GM19467 (cell line): ENCODE data around the gene ZNRF3.
"Not testable (repeated sequence)": the region's sequence is repeated elsewhere in the genome, so short reads cannot be mapped to it uniquely, and the experiment has no call there.

ENCODE experiments used
- ATAC-seq: cut with Tn5 transposase; IDR thresholded peaks from one replicate; pipeline ENCODE4 v1.9.1; 2021; ENCODE audit warnings: mild to moderate bottlenecking, moderate library complexity; ENCODE audit not compliant: unreplicated experiment

ZNRF3 gene

GRCh38 chr22:28883917-28884746, 760 bp downstream of the ZNRF3 start:
- ATAC-seq: peak; percentile 25

GRCh38 chr22:28884747-28885350, 1.5 kb downstream of the ZNRF3 start:
- no peak for ATAC-seq

DNA sequence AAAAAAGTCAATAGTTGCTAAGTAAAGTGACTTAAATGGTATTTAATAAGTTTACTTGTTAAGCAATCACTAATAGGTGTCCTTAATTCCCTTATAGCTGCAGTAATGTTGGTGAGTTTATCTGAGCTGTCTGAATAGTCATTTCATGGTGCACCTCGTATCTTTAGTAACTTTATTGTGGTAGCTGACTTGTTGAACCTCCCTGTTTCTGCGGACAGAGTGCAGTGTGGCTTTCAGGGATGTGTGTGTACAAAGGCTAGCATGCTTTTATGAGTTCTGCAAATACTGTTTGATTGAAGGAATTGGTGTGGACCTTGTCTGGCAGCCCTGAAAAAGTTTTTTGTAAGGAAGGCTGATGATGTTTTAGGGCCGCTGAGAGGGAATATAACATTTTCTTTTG, 2.6 kb downstream of the ZNRF3 start:
- no peak for ATAC-seq

- ATAC-seq: not testable (repeated sequence)
These were observed 3.3 kb downstream of the ZNRF3 start for GRCh38 chr22:28886679-28887078.

DNA sequence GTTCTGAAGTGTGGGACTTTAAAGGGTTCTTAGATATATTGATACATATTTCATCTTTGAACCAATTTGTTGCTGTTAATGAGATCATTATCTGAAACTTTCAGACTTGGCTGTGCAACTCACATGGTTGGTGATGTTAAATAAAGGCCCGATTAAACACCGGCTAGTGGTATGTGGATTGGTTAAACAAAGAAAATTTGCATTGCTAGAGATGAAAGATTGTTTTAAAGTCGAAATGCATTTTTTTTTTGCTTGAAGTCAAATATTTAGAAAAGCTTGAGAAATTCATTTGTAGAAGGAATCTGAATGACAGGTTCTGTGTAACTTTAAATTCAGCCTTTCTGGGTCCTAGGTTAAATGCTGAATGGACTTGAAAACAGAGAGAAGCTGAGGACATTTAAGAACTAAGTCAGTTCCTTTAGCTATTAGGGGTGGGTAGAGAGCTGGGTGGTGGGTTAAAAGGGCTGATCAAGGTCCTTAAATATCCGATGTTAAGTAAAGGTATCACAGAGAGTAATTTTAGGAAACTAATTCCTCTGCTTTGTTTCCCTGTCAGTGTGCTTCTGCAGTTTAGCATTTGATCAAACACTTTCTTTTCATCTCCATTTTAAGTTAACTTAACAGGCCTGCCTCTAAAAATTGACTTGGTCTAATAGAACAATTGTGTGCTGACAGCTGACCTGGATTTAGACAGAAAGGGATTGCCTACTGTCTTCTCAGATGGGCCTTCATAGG, 4.5 kb downstream of the ZNRF3 start:
- no peak for ATAC-seq

DNA sequence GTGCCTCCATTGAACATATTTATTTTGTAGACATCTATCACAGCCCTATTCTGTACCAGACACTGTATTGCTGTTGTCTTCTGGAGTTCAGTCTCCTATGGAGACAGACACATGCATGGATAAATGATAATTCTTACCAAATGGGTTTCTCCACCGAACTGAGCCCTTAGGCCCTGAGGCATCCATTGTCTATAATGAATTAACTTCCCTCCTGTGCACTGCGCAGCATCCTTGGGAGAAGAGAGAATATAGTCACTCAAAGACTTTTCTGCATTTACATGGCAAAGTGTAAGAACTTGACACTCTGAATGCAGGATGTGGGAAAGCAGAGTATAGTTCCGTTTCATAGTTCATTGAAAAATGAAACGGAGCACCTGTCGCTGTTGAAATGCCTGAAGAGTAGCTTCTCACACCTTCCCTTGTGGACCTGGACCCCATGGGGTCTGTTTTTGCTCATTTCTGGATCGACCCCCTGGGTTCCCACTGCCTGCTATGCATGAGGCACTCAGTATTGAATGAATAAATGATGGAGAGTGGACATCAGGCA, 6.2 kb downstream of the ZNRF3 start:
- ATAC-seq: no peak

- ATAC-seq: no peak
These were observed 7.9 kb downstream of the ZNRF3 start for GRCh38 chr22:28891156-28891733.

DNA sequence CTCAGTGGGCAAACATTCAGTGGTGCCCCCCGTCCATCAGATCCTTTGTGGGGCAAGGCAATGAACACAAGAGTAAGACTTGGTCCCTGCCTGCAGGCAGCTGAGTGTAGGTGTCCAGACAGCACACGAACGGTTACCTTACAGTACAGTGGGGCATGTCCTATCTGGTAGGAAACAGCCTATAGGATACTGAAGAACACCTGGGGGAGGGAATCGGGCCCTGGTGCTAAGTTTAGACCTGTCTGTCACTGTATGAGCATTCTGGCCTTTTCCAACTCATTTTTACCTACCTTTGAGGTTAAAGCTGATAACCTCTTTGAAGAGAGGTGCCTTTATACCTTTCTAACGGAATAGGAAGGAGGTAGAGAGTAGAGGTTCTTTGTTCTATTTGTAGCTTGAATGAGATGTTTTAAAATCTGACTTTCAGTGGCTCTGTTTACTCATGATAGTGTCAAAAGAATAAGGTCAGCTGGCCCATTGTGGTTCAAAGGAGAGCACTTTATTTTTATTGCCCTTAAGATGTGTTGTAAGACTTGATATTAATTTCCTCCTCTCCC, 8.9 kb downstream of the ZNRF3 start:
- ATAC-seq: no peak

DNA sequence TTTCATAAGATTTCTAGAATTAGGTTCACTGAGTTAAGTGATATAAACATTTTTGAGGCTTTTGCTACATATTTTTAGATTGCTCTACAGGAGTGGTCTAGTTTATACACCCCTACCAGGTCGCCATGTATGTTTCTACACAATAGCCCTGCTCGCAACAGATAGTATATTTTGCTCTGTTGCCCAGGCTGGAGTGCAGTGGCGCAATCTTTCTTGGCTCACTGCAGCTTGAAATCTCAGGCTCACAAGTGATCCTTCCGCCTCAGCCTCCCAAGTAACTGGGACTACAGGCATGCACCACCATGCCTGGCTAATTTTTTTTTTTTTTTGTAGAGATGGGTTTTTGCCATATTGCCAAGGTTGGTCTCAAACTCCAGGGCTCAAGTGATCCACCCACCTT, 10.4 kb downstream of the ZNRF3 start:
- ATAC-seq: no peak

DNA sequence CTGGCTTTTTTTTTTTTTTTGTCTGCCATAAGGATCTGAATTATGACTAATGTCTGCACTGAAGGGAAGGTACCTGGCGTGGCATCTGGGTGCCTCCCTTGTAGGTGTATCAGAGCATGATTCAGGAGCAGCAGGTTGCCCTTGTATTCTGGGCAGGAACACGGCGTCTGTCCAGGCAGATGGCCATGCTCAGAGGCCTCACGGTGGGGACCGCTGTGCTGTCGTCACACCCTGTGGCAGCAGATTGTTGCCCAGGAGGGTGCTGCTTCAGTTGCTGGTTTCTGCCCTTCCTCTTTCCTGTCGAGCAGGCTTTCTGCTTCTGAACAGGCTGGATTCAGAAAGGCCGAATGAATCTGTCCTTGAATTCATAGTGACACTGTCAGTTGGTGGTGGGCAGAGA, 11.0 kb downstream of the ZNRF3 start:
- no peak for ATAC-seq

DNA sequence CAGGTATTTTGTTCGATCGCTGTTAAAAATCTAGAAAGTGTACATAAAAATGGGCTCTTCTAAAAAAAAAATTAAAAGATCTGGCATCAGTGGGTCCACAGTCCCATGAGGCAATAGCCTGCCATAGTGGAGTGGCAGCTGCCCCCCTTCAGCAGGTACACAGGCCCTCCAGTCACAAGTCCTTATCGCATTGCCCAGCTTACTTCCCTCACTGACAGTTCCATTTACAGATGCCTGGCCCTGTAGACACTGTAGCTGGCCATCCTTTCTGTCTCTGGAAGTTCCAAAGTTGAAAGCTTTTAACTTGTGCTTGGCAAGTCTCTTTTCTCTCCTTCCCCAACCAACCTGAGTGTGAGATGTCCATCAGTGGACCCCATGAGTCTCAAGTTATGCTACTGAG, 11.4 kb downstream of the ZNRF3 start:
- ATAC-seq: no peak

DNA sequence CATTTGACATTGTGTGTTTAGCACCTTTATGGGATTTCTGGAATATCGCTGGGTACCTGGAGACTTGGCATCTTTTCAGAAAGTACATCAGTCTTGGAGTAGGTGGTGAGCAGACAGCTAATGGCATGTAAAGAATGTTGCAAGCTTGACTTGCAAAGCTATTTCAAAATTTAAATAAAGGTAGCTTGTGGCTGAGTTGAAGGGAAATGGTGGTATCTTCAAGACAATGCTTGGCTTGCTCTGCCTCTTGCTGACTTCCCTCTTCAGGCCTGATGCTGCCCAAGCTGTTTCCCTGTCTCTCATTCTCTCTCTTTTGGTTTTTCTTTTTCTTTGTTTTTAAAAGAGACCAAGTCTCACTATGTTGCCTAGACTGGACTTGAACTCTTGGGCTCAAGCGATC, 13.2 kb downstream of the ZNRF3 start:
- no peak for ATAC-seq

- ATAC-seq: no peak
These were observed 14.9 kb downstream of the ZNRF3 start for GRCh38 chr22:28898233-28898629.

DNA sequence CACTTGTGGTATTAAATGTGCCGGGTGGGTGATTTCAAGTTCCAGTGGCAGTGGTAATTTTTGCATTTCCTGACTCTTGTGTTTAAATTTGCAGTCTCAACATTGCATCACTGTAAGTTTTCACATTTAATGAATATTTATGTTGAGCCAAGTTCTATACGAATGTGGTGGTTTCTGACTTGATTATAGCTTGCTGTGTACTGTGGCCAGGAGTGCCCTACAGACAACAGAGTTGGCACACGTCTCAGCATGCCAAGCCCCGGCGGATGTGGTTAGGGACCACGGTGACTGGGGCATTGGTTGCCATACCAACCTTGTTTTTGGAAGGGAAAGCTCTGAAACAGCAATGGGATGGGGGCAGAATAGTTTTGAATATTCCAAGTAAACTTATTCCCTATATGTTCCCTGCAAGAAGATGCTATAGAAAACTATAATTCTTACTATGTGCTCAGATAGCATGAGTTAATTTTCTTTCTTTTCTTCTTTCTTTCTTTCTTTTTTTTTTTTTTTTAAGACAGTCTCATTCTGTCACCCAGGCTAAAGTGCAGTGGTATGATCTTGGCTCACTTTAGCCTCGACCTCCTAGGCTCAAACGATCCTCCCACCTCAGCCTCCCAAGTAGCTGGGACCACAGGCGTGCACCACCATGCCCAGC, 16.0 kb downstream of the ZNRF3 start:
- ATAC-seq: no peak

DNA sequence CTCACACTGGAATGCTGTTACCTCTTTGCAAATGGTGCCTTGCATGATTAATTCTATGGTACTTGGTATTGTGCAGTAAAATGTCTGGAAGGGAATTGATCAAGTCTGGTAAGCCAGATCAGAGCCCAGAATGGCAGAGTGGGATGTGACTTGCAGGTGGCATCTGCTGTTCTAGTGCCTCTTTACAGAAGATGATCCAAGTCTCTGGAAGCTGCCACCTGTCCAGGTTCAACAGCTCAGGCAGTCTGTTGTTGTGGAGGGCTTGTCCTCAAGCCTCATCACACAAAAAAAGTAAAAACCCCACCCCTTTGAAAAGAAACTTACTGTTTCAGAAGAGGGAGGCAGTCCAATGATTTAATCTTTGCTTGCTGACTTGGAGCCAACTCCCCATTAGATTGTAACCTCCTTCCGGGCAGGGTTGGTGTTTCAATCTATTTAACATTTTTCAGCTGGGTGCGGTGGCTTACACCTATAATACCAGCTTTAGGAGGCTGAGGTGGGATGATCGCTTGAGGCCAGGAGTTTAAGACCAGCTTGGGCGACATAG, 17.1 kb downstream of the ZNRF3 start:
- ATAC-seq: no peak

DNA sequence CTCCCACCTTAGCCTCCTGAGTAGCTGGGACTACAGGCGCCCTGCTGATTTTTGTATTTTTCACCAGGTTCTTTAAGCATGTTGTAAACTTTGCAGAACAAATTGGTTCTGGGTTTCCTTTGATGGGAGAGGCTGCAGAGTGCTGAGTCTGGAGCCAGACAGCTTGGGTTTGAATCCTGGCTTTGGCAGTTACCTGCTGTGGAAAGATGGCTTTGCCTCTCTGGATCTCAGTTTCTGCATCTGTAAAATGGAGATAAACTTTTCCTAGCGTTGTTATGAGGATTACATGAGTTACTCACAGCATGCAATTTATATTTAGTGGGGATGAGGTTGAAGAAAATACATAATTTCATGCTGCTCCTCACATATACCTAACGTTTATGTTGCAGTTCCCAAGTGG, 19.1 kb downstream of the ZNRF3 start:
- no peak for ATAC-seq

GRCh38 chr22:28903080-28903479, 19.7 kb downstream of the ZNRF3 start:
- no peak for ATAC-seq

GRCh38 chr22:28903729-28904128, 20.4 kb downstream of the ZNRF3 start:
- ATAC-seq: no peak

DNA sequence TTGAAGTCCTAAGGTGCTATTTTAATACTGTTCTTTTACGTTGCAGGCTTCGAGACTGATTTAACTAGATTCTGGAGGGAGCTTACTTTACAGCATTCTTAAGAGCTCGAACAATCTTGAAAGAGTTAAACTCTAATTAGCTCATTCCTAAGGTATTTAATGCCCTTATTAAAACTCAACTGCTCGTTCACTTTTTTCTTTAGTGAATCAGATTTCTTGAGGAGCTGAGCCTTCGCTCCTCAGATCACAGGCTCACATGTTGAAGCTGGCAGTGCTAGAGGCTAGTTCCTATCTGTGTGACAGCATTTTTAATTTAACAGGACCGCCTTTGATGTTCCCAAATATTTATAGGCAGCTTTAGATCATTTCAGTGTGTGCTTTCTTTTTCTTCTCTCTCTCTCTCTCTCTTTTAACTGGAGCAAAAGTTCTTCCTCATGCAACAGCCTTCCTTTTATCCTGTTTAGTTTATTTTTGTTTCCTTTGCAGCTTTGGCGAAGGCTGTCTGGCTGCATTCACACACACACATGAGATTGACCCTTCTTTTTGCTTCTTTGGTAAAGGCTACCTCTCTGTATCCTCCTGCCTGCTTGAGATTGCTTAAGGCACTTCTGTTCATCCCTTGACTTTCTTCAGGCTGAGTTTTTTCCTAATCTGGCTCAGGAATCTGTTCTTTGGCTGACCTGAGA, 21.0 kb downstream of the ZNRF3 start:
- ATAC-seq: no peak
